ENCODE measurements around the gene ARMH3.

DNA sequence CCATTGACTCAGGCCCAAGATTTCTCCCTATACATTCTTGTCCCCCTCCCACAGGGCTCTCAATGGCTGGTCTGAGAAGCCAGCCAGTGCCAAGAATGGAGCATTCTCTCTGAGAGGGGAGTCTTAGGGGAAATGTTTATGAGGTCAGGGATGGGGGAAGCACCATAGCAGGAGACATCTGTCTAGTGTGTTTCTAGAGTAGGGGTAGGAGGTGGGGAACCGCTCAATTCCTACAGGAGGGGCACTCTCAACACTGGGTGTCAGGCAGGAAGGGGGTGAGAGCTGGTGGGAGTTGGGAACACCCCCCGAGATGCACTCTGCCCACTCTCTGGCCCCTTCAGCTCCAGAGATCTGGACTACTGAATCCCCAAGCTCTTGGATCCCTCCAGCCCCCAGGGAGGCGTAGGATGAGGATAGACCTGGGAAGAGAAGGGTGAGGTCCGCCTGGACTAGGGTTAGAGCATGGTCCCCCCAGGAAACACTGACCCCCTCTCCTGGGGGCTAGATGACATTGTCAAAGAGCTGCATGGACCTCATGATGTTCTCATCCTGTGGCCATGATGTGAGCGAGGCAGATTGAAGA, 229.0 kb downstream of the ARMH3 start:
- no peak for TF ChIP-seq CTCF (conservative IDR thresholded peaks at IDR 0.05 in 1 of 2, IDR thresholded peaks at IDR 0.05 in 1 of 2; ENCODE audit: extremely low read depth in 1 of 2, insufficient read depth in 1 of 2, low read depth in 1 of 2, low read length in 2 of 2)
- TF ChIP-seq EZH2 (IDR thresholded peaks at IDR 0.05; ENCODE audit: borderline replicate concordance, low read length) = no peak

Measured in mammary epithelial cell (primary cell).